Astrocyte (in vitro differentiated cells and primary cell): ENCODE data around the gene DNAAF3.

Source experiments
- EZH2 ChIP-seq: IDR thresholded peaks from 2 replicates; pipeline ENCODE4 v1.6.1; 2012; ENCODE audit warnings: mild to moderate bottlenecking, low read length, inconsistent platforms; ENCODE audit not compliant: insufficient read depth
- TF ChIP-seq, protein P1 (sequence below): IDR thresholded peaks from 2 replicates; pipeline ENCODE4 v1.5.1; 2011; ENCODE audit warnings: low read depth, mild to moderate bottlenecking, inconsistent platforms, low read length, moderate library complexity; ENCODE audit not compliant: insufficient read depth

DNA sequence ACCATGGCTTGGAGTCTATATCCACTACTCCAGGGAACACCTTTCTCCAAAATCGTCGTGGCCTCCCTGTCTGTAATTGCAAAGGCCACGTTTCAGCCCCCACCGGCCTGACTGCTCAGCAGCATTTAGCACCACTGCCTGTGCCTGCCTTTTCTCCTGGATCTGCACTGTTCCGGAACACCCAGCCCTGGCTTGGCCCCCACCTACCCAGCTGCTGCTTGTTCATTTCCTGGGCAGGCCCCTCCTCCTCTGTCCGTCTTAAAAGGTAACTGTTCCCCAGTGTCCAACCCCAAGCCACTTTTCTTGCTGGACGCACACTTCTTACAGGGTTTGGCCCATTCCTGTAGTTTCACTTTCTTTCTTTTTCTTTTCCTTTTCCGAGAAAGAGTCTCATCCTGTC, 22.2 kb upstream of the DNAAF3 start:
- TF ChIP-seq, protein P1, sequence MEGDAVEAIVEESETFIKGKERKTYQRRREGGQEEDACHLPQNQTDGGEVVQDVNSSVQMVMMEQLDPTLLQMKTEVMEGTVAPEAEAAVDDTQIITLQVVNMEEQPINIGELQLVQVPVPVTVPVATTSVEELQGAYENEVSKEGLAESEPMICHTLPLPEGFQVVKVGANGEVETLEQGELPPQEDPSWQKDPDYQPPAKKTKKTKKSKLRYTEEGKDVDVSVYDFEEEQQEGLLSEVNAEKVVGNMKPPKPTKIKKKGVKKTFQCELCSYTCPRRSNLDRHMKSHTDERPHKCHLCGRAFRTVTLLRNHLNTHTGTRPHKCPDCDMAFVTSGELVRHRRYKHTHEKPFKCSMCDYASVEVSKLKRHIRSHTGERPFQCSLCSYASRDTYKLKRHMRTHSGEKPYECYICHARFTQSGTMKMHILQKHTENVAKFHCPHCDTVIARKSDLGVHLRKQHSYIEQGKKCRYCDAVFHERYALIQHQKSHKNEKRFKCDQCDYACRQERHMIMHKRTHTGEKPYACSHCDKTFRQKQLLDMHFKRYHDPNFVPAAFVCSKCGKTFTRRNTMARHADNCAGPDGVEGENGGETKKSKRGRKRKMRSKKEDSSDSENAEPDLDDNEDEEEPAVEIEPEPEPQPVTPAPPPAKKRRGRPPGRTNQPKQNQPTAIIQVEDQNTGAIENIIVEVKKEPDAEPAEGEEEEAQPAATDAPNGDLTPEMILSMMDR: no peak
- TF ChIP-seq EZH2: no peak
